Karpas-422 (cell line): ENCODE results near the gene DCANP1. TPM values are rescaled to one million over a fixed set of nuclear protein-coding genes. Genes with fewer than 3 reads are reported as not detected.

ENCODE experiments used
- DNase-seq: peaks from one replicate; pipeline ENCODE4 v3.0.0-alpha.2; 2015
- H2AFZ ChIP-seq: fragments of 200-600 bp; sonication (generic); 2 replicates; pipeline ENCODE4 v1.6.1; 2014; ENCODE audit warnings: antibody characterized with exemption, low read length, mixed read lengths
- H3K27ac ChIP-seq: fragments of 200-600 bp; sonication (generic); 2 replicates; pipeline ENCODE4 v1.5.1; 2014; ENCODE audit warnings: mild to moderate bottlenecking, low read length, moderate library complexity
- H3K27me3 ChIP-seq: fragments of 200-600 bp; sonication (generic); 2 replicates; pipeline ENCODE4 v1.6.1; 2014; ENCODE audit warnings: low read length, mixed read lengths
- H3K36me3 ChIP-seq: fragments of 200-600 bp; sonication (generic); 2 replicates; pipeline ENCODE4 v1.6.1; 2014; ENCODE audit warnings: low read length, mixed read lengths; ENCODE audit not compliant: insufficient read depth
- H3K4me1 ChIP-seq: fragments of 200-600 bp; sonication (generic); 2 replicates; pipeline ENCODE4 v1.6.1; 2014; ENCODE audit warnings: mild to moderate bottlenecking, low read length, mixed read lengths
- H3K4me2 ChIP-seq: fragments of 200-600 bp; sonication (generic); 2 replicates; pipeline ENCODE4 v1.6.1; 2014; ENCODE audit warnings: low read length, low read depth, mild to moderate bottlenecking; ENCODE audit not compliant: poor library complexity, severe bottlenecking
- H3K4me3 ChIP-seq: fragments of 200-600 bp; sonication (generic); 2 replicates; pipeline ENCODE4 v1.5.1; 2014; ENCODE audit warnings: mild to moderate bottlenecking, antibody characterized with exemption, low read length, mixed read lengths
- H3K79me2 ChIP-seq: fragments of 200-600 bp; sonication (generic); 2 replicates; pipeline ENCODE4 v1.6.1; 2014; ENCODE audit warnings: mild to moderate bottlenecking, low read length, mixed read lengths
- H3K9ac ChIP-seq: fragments of 200-600 bp; sonication (generic); 2 replicates; pipeline ENCODE4 v1.6.0; 2014; ENCODE audit warnings: low read length
- H3K9me2 ChIP-seq: fragments of 200-600 bp; sonication (generic), shearing (Covaris generic); replicated peaks from 2 replicates; pipeline ENCODE4 v1.6.0; 2014; ENCODE audit warnings: mild to moderate bottlenecking, low read length, moderate library complexity; ENCODE audit not compliant: insufficient read depth
- H3K9me3 ChIP-seq: fragments of 300-700, 200-600 bp; sonication (generic); 2 replicates; pipeline ENCODE4 v1.6.1; 2014; ENCODE audit warnings: low read length, mixed read lengths
- H4K20me1 ChIP-seq: fragments of 200-600 bp; sonication (generic); 2 replicates; pipeline ENCODE4 v1.6.1; 2014; ENCODE audit warnings: mild to moderate bottlenecking, antibody characterized with exemption, low read length, low read depth; ENCODE audit not compliant: insufficient read depth
- total RNA-seq: library from RNA; depleted of rRNA; stranded (reverse); fragments of >200 nt; shearing (Covaris generic); gene quantifications from 2 replicates; pipeline ENCODE4 v1.2.3, GENCODE V29; 2014; ENCODE audit warnings: low replicate concordance

DCANP1 gene
- total RNA-seq, 1 experiment from 2014 or later = not detected

GRCh38 chr5:135437796-135438560 lies 9.2 kb downstream of the DCANP1 start:
- H3K9me2 ChIP-seq = no peaks in the 10 kb centered on the region
- H3K27ac ChIP-seq = no peak overlapping the region
- H3K27me3 ChIP-seq = no peaks in the 10 kb centered on the region
- no peak overlapping the region for H3K9ac ChIP-seq
- no peaks in the 10 kb centered on the region; the same call in 1 of the 2 replicates for H3K4me1 ChIP-seq
- DNase-seq = no peak
- no peaks in the 10 kb centered on the region for H3K36me3 ChIP-seq
- H3K9me3 ChIP-seq = no peaks in the 10 kb centered on the region
- H3K4me2 ChIP-seq = no peak overlapping the region
- H3K4me3 ChIP-seq = no peak overlapping the region
- H4K20me1 ChIP-seq = no peaks in the 10 kb centered on the region
- H3K79me2 ChIP-seq = no peaks in the 10 kb centered on the region
- no peak overlapping the region for H2AFZ ChIP-seq

- Histone ChIP-seq H3K79me2 (no peaks in the 10 kb centered on the region), H3K9me2 (no peaks in the 10 kb centered on the region), H3K9ac (no peak overlapping the region), H2AFZ (no peak overlapping the region), H3K4me3 (no peak overlapping the region), H3K9me3 (no peaks in the 10 kb centered on the region), H3K27me3 (no peaks in the 10 kb centered on the region), H3K27ac (no peak overlapping the region), H3K4me1 (no peaks in the 10 kb centered on the region; the same call in 1 of the 2 replicates), H3K4me2 (no peak overlapping the region), H4K20me1 (no peaks in the 10 kb centered on the region), H3K36me3 (no peaks in the 10 kb centered on the region)
- no peak for DNase-seq
These were observed 9.7 kb downstream of the DCANP1 start for GRCh38 chr5:135437422-135437795.

DNA sequence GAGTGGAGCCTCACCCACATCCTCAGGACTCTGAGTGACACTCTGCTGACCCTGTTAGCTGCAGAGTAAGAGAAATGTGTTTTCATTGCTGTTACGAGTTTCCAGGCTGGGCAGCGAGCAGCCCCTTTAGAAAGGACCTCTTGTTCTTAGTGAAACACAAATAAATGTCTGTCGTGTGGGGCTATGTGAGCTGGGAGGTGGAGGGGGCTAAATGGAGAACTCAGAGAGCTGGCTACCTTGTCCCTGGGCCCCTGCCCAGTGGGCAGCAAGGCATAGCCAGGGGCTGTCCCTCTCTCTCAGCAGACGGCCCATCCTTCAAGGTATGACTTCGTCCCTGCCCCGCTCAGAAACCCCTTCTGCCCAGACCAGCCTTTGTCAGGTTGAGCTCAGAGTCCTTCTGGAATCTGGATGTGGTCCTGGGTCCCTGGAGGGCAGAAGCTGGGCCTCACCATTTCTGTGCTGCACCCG lies 10.2 kb downstream of the DCANP1 start:
- no peak for DNase-seq
- Histone ChIP-seq H3K27me3 (no peaks in the 10 kb centered on the region), H3K79me2 (no peaks in the 10 kb centered on the region), H3K9ac (no peak overlapping the region), H3K9me2 (no peaks in the 10 kb centered on the region), H3K9me3 (no peaks in the 10 kb centered on the region), H4K20me1 (no peaks in the 10 kb centered on the region), H3K4me2 (no peak overlapping the region), H2AFZ (no peak overlapping the region), H3K36me3 (no peaks in the 10 kb centered on the region), H3K27ac (no peak overlapping the region), H3K4me3 (no peak overlapping the region), H3K4me1 (no peaks in the 10 kb centered on the region; the same call in 1 of the 2 replicates)

GRCh38 chr5:135435467-135436330 lies 11.4 kb downstream of the DCANP1 start:
- Histone ChIP-seq H2AFZ (no peak overlapping the region), H3K9me3 (no peaks in the 10 kb centered on the region), H4K20me1 (no peaks in the 10 kb centered on the region), H3K9me2 (no peaks in the 10 kb centered on the region), H3K4me1 (no peaks in the 10 kb centered on the region; the same call in 1 of the 2 replicates), H3K27ac (no peak overlapping the region), H3K4me2 (no peak overlapping the region), H3K27me3 (no peaks in the 10 kb centered on the region), H3K4me3 (no peak overlapping the region), H3K79me2 (no peaks in the 10 kb centered on the region), H3K9ac (no peak overlapping the region), H3K36me3 (no peaks in the 10 kb centered on the region)
- no peak for DNase-seq

DNA sequence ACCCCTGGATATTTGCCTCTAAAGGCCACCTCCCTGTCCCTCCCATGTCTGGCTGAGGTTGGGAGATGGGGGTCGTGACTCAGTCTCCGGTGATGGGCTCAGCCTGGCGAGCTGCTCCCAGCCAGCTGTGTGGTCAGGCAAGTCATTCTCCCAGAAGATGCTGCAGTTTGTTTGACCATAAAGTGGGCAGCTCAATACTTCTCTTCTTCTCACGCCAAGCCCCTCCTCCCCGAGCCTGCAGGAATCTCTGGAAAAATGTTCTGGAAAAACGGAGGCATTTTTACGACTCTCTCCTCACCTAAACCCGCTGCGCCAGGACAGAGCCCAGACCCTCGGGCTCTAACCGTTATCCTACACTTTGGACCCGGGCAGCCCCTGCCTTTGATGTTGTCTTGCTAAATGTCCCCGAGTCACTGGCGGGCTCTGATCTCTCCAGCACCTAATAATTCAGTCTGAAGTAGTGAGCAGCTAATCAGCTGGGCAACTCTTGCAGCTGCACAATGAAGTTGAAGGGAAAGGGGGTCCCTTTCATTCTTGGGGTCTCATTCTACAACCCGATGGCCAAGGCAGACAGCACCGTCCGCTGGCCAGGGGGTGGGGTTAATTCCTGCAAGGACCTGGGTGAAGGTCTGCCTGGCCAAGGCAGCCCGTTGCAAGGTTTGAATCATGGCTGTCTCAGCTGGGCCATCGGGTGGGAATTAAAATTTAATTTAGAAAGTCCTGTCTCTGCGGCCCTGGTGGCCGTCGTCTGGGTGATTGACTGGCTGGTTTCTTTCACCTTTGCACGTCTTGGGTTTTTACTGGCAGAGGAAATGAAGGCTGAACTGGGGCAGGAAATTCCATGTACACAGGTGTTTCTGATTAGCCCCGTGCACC lies 12.3 kb downstream of the DCANP1 start:
- Histone ChIP-seq H2AFZ (no peak overlapping the region), H3K27ac (no peak overlapping the region), H3K4me2 (no peak overlapping the region), H3K9ac (no peak overlapping the region), H4K20me1 (no peaks in the 10 kb centered on the region), H3K36me3 (no peaks in the 10 kb centered on the region), H3K4me1 (no peaks in the 10 kb centered on the region; the same call in 1 of the 2 replicates), H3K27me3 (no peaks in the 10 kb centered on the region), H3K4me3 (no peak overlapping the region), H3K9me3 (no peaks in the 10 kb centered on the region), H3K9me2 (no peaks in the 10 kb centered on the region), H3K79me2 (no peaks in the 10 kb centered on the region)
- no peak for DNase-seq

DNA sequence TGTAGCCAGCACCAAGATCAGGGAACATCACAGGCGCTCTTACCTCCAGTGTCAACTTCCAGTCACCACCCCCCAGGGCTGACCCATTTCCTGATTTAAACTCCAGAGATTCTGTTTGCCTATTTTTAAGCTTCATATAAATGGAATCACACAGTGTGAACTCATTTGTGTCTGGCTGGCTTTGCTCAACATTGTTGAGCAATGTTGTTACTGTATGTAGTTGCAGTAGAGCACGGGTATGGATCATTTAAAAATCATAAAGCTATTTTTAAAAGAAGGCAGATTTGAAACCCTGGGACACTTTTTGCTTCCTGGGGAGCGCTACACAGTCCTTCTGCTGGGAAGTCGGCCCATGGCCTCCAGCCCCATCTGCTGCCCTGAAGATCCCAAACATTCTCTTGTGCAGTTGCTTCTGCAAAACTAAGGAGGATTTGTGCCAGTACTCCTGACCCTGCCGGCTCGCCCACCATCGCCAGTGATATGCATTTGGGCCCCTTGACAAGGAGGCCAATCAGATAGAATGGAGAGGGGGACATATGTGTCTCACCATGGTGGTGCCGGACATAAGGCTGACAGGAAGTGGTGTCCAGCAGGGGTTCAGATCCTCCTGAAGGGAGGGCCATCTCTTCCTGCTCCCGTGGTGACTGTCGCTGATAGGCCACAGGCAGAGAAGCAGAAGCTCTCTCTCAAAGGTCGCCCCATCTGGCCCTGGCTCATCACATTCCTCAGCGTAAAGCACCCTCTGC lies 13.3 kb downstream of the DCANP1 start:
- H3K9ac ChIP-seq = no peak overlapping the region
- no peaks in the 10 kb centered on the region; the same call in 1 of the 2 replicates for H3K9me3 ChIP-seq
- no peaks in the 10 kb centered on the region for H3K36me3 ChIP-seq
- no peak overlapping the region for H2AFZ ChIP-seq
- H3K27me3 ChIP-seq = no peaks in the 10 kb centered on the region
- H3K27ac ChIP-seq = no peak overlapping the region
- H4K20me1 ChIP-seq = no peaks in the 10 kb centered on the region
- H3K9me2 ChIP-seq = no peaks in the 10 kb centered on the region
- no peak overlapping the region for H3K4me3 ChIP-seq
- no peak for DNase-seq
- no peaks in the 10 kb centered on the region; the same call in 1 of the 2 replicates for H3K4me1 ChIP-seq
- no peak overlapping the region for H3K4me2 ChIP-seq
- H3K79me2 ChIP-seq = no peaks in the 10 kb centered on the region

DNA sequence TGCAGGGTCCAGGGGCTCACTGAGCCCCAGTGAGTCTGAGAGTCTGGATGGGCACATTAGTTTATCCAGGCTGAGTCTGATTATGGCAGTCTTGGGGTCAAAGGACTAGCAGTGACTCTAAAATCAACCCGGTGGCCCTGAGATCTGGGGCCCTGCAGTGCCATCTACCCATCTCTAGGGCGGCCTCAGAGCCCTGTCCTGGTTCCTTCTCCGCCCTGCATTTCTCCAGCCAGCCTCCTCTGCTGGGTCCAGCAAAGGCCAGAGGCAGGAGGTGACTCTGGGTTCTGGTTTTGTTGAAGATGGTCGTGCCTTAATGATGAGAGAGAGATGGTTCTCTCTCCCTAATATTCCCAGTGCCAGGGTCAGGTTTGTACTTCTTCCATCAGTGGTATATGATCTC lies 15.0 kb downstream of the DCANP1 start:
- Histone ChIP-seq H3K9me2 (no peaks in the 10 kb centered on the region), H3K9ac (no peak overlapping the region), H3K9me3 (peaks cover 3% of the 10 kb centered on the region; the same call in 1 of the 2 replicates), H2AFZ (no peak overlapping the region), H3K79me2 (no peaks in the 10 kb centered on the region), H3K4me2 (no peak overlapping the region), H4K20me1 (no peaks in the 10 kb centered on the region), H3K27ac (no peak overlapping the region), H3K36me3 (no peaks in the 10 kb centered on the region), H3K4me1 (no peaks in the 10 kb centered on the region; the same call in 1 of the 2 replicates), H3K27me3 (no peaks in the 10 kb centered on the region), H3K4me3 (no peak overlapping the region)
- DNase-seq = no peak
